Natural killer cell (primary cell): ENCODE data around the gene FBXO28. TPM values are rescaled to one million over a fixed set of nuclear protein-coding genes. Genes with fewer than 3 reads are reported as not detected.

Experiments used
- ATAC-seq, 3 donors: fragments of 150-1000 bp in 2 of 3; fragments of 200-7000 bp in 1 of 3; cut with Tn5 transposase; 1 replicate in 1 of 3; 2 replicates in 2 of 3; pipeline ENCODE4 v1.10.0; 2021; ENCODE audit warnings: mild to moderate bottlenecking in 2 of 3, moderate library complexity in 2 of 3
- DNase-seq, 2 donors: peaks; one replicate each; pipeline versions ENCODE4 v3.0.0 to v3.0.0-alpha.2; 2013 to 2021; ENCODE audit warnings: mixed read lengths in 1 of 2
- H3K27ac ChIP-seq: one replicate; pipeline ENCODE4 v1.5.1; 2013; ENCODE audit warnings: mild to moderate bottlenecking, low read length
- H3K27me3 ChIP-seq: one replicate; pipeline ENCODE4 v1.6.1; 2013; ENCODE audit warnings: low read length; ENCODE audit not compliant: control insufficient read depth, insufficient read depth
- H3K36me3 ChIP-seq: one replicate; pipeline ENCODE4 v1.6.1; 2013; ENCODE audit warnings: low read length; ENCODE audit not compliant: control insufficient read depth, insufficient read depth
- H3K4me1 ChIP-seq: one replicate; pipeline ENCODE4 v1.6.1; 2013; ENCODE audit warnings: low read length; ENCODE audit not compliant: control insufficient read depth, insufficient read depth
- H3K4me3 ChIP-seq: one replicate; pipeline ENCODE4 v1.5.1; 2013; ENCODE audit warnings: low read length
- H3K9me3 ChIP-seq: one replicate; pipeline ENCODE4 v1.6.1; 2013; ENCODE audit warnings: low read length; ENCODE audit not compliant: control insufficient read depth, insufficient read depth
- H3K27ac Mint-ChIP-seq, 2 donors: one replicate each; pipeline ENCODE4 v1.8.0; 2022; ENCODE audit warnings: mild to moderate bottlenecking in 2 of 2, mixed read lengths in 2 of 2, moderate library complexity in 1 of 2
- H3K27me3 Mint-ChIP-seq, 2 donors: one replicate each; pipeline ENCODE4 v1.8.0; 2022; ENCODE audit warnings: low read depth in 2 of 2, mixed read lengths in 2 of 2
- H3K36me3 Mint-ChIP-seq: one replicate; pipeline ENCODE4 v1.8.0; 2022; ENCODE audit warnings: mixed read lengths
- H3K4me1 Mint-ChIP-seq, 2 donors: one replicate each; pipeline ENCODE4 v1.8.0; 2022; ENCODE audit warnings: mixed read lengths in 2 of 2
- H3K4me3 Mint-ChIP-seq: one replicate; pipeline ENCODE4 v1.8.0; 2022; ENCODE audit warnings: mild to moderate bottlenecking, moderate library complexity, mixed read lengths
- H3K9me3 Mint-ChIP-seq, 2 donors: one replicate each; pipeline ENCODE4 v1.8.0; 2022; ENCODE audit warnings: mixed read lengths in 2 of 2
- CTCF ChIP-seq: fragments of 200-600 bp; IDR thresholded peaks from one replicate; pipeline ENCODE4 v1.8.0; 2022; ENCODE audit warnings: antibody characterized with exemption
- WGBS: methylation state at CpG from one replicate; pipeline ENCODE4 v1.1.7; 2013; ENCODE audit warnings: missing lambda C conversion rate; ENCODE audit not compliant: insufficient coverage; 5-methylcytosine and 5-hydroxymethylcytosine counted together
- intact Hi-C: fragments of 100-400 bp; cut with micrococcal nuclease; formaldehyde crosslinking; loops from one replicate; pipeline ENCODE4 v1.14.2; 2022
- total RNA-seq, 4 donors: library from RNA; stranded (reverse); fragments of 120-200 nt in 1 of 4; gene quantifications; one replicate each; pipeline versions ENCODE4 v1.2.3 to v1.2.4, GENCODE V29; 2013 to 2022

The FBXO28 gene
- total RNA-seq, 3 donors from 2014 or later (not counting 1 experiment from before 2014, with no cell fraction given), result 26.2 to 28.4 (median 28.1) TPM

GRCh38 chr1:224199679-224200078 is 85.8 kb downstream of the FBXO28 start:
- Mint-ChIP-seq H3K9me3 (no peaks in the 10 kb centered on the region), H3K27ac (no peak overlapping the region), H3K36me3 (no peaks in the 10 kb centered on the region), H3K27me3 (no peaks in the 10 kb centered on the region), H3K4me1 (peaks cover 2 to 7% of the 10 kb centered on the region in 2 donors), H3K4me3 (no peak overlapping the region)
- H3K4me1 ChIP-seq, result peaks cover 13% of the 10 kb centered on the region
- DNase-seq (no peak), ATAC-seq (no peak)
- WGBS, result 94% methylated on average over 2 of the region's 2 CpGs
- H3K27ac ChIP-seq, result no peak overlapping the region
- H3K9me3 ChIP-seq, result no peaks in the 10 kb centered on the region
- H3K4me3 ChIP-seq, result no peak overlapping the region
- TF ChIP-seq CTCF, result no peak
- H3K27me3 ChIP-seq, result no peaks in the 10 kb centered on the region
- H3K36me3 ChIP-seq, result peaks cover 3% of the 10 kb centered on the region
- intact Hi-C loops, result no loop called here

DNA sequence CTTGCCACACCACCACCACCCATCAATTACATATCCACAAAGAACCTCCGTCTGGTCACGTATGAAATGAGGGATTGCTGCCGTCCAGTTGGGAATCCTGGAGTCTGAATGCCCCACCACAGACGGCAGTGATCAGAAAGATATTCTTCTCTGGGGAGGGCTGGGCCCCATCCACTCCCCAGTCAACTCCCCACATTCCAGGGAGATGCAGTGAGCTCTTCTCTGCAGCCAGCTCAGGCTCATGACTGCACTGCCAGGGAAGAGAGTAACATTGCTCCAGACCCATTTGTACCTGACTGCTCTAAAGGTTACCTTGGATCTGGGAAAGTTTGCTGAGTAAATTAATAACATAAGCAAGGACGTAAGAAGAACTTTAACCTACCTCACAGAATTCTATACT is 87.5 kb downstream of the FBXO28 start:
- no peaks in the 10 kb centered on the region for H3K36me3 Mint-ChIP-seq
- DNase-seq (no peak), ATAC-seq (no peak)
- H3K4me3 ChIP-seq, result no peak overlapping the region
- no peak overlapping the region for H3K27ac Mint-ChIP-seq
- H3K4me1 Mint-ChIP-seq, result peaks cover 15 to 17% of the 10 kb centered on the region in 2 donors
- H3K4me3 Mint-ChIP-seq, result no peak overlapping the region
- no peaks in the 10 kb centered on the region for H3K9me3 Mint-ChIP-seq
- H3K9me3 ChIP-seq, result no peaks in the 10 kb centered on the region
- TF ChIP-seq CTCF, result no peak
- intact Hi-C loops, result no loop called here
- H3K4me1 ChIP-seq, result peaks cover 27% of the 10 kb centered on the region
- H3K27me3 ChIP-seq, result no peaks in the 10 kb centered on the region
- 99% methylated on average over 5 of the region's 5 CpGs for WGBS
- no peaks in the 10 kb centered on the region for H3K27me3 Mint-ChIP-seq
- no peak overlapping the region for H3K27ac ChIP-seq
- no peaks in the 10 kb centered on the region for H3K36me3 ChIP-seq

DNA sequence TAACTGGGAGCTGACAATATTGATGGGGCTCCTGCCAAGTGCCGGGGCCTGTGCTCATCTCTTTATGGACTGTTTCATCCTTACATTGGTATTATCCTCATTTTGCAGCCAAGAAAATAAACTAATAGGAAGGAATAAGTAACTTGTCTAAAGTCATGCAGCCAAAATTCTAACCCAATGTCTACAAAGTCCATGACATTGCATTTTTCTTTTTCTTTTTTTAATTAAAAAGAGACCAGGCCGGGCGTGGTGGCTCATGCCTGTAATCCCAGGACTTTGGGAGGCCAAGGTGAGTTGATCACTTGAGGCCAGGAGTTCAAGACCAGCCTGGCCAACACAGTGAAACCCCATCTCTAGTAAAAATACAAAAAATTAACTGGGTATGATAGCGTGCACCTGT is 87.9 kb downstream of the FBXO28 start:
- H3K4me1 Mint-ChIP-seq, result peaks cover 15 to 17% of the 10 kb centered on the region in 2 donors
- intact Hi-C loops, result no loop called here
- no peak for DNase-seq
- H3K4me1 ChIP-seq, result peaks cover 27% of the 10 kb centered on the region
- no peaks in the 10 kb centered on the region for H3K36me3 Mint-ChIP-seq
- H3K9me3 Mint-ChIP-seq, result no peaks in the 10 kb centered on the region
- no peak for TF ChIP-seq CTCF
- no peak overlapping the region for H3K4me3 Mint-ChIP-seq
- no peaks in the 10 kb centered on the region for H3K27me3 Mint-ChIP-seq
- H3K27me3 ChIP-seq, result no peaks in the 10 kb centered on the region
- no peaks in the 10 kb centered on the region for H3K36me3 ChIP-seq
- no peak overlapping the region for H3K27ac Mint-ChIP-seq
- no peak overlapping the region for H3K4me3 ChIP-seq
- no peaks in the 10 kb centered on the region for H3K9me3 ChIP-seq
- WGBS, result 94% methylated on average over 3 of the region's 4 CpGs
- no peak for ATAC-seq
- no peak overlapping the region for H3K27ac ChIP-seq

GRCh38 chr1:224203243-224204016 is 89.5 kb downstream of the FBXO28 start:
- Histone ChIP-seq H3K27me3 (no peaks in the 10 kb centered on the region), H3K4me3 (no peak overlapping the region), H3K9me3 (no peaks in the 10 kb centered on the region), H3K27ac (no peak overlapping the region), H3K36me3 (no peaks in the 10 kb centered on the region), H3K4me1 (peaks cover 27% of the 10 kb centered on the region)
- H3K36me3 Mint-ChIP-seq, result no peaks in the 10 kb centered on the region
- DNase-seq (no peak), ATAC-seq (no peak)
- intact Hi-C loops, result no loop called here
- no peak for TF ChIP-seq CTCF
- no peaks in the 10 kb centered on the region for H3K9me3 Mint-ChIP-seq
- H3K4me3 Mint-ChIP-seq, result no peak overlapping the region
- 82% methylated on average over 7 of the region's 8 CpGs for WGBS
- H3K4me1 Mint-ChIP-seq, result peaks cover 13 to 15% of the 10 kb centered on the region in 2 donors
- no peaks in the 10 kb centered on the region for H3K27me3 Mint-ChIP-seq
- no peak overlapping the region for H3K27ac Mint-ChIP-seq
